HG03439 (cell line): ENCODE results near the gene TXNDC16.
"Not testable (repeated sequence)": the region's sequence is repeated elsewhere in the genome, so short reads cannot be mapped to it uniquely, and the experiment has no call there.

Experiments
- ATAC-seq: cut with Tn5 transposase; IDR thresholded peaks from one replicate; pipeline ENCODE4 v1.9.1; 2021; ENCODE audit warnings: mild to moderate bottlenecking, moderate library complexity; ENCODE audit not compliant: unreplicated experiment

TXNDC16 gene

GRCh38 chr14:52545584-52546317, 6.6 kb downstream of the TXNDC16 start:
- no peak for ATAC-seq

- no peak for ATAC-seq
Observed at GRCh38 chr14:52538623-52539022, 13.7 kb downstream of the TXNDC16 start.

GRCh38 chr14:52536269-52536668, 16.0 kb downstream of the TXNDC16 start:
- ATAC-seq: no peak

GRCh38 chr14:52531481-52531880, 20.8 kb downstream of the TXNDC16 start:
- ATAC-seq: no peak

- ATAC-seq: no peak
Observed at GRCh38 chr14:52527052-52527451, 25.3 kb downstream of the TXNDC16 start.

GRCh38 chr14:52522581-52523345, 29.5 kb downstream of the TXNDC16 start:
- no peak for ATAC-seq

- ATAC-seq: no peak
Observed at GRCh38 chr14:52522033-52522432, 30.3 kb downstream of the TXNDC16 start.

GRCh38 chr14:52514046-52514811, 38.1 kb downstream of the TXNDC16 start:
- no peak for ATAC-seq

- ATAC-seq: no peak
Observed at GRCh38 chr14:52513249-52513648, 39.1 kb downstream of the TXNDC16 start.

- no peak for ATAC-seq
Observed at GRCh38 chr14:52494444-52494843, 57.9 kb downstream of the TXNDC16 start.

- ATAC-seq: no peak
Observed at GRCh38 chr14:52485350-52485960, 66.8 kb downstream of the TXNDC16 start.

- no peak for ATAC-seq
Observed at GRCh38 chr14:52481864-52482263, 70.4 kb downstream of the TXNDC16 start.

GRCh38 chr14:52473557-52473956, 78.7 kb downstream of the TXNDC16 start:
- ATAC-seq: no peak

- ATAC-seq: no peak
Observed at GRCh38 chr14:52472728-52473127, 79.6 kb downstream of the TXNDC16 start.

GRCh38 chr14:52472251-52472650, 80.1 kb downstream of the TXNDC16 start:
- ATAC-seq: not testable (repeated sequence)

GRCh38 chr14:52467515-52468266, 84.6 kb downstream of the TXNDC16 start:
- no peak for ATAC-seq

GRCh38 chr14:52464175-52464574, 88.1 kb downstream of the TXNDC16 start:
- ATAC-seq: no peak

GRCh38 chr14:52463375-52463774, 88.9 kb downstream of the TXNDC16 start:
- no peak for ATAC-seq

GRCh38 chr14:52461721-52462120, 90.6 kb downstream of the TXNDC16 start:
- ATAC-seq: no peak

GRCh38 chr14:52458721-52459085, 93.6 kb downstream of the TXNDC16 start:
- no peak for ATAC-seq
